IgD-negative memory B cell (primary cell): ENCODE measurements around the gene MNX1. TPM values are rescaled to one million over a fixed set of nuclear protein-coding genes. Genes with fewer than 3 reads are reported as not detected.

Experiments used
- H3K27ac Mint-ChIP-seq, 3 donors: one replicate each; pipeline ENCODE4 v1.8.0; 2020 to 2022; ENCODE audit warnings: mild to moderate bottlenecking in 3 of 3, mixed read lengths in 3 of 3, moderate library complexity in 1 of 3
- H3K27me3 Mint-ChIP-seq: one replicate; pipeline ENCODE4 v1.8.0; 2021; ENCODE audit warnings: mixed read lengths
- H3K36me3 Mint-ChIP-seq: one replicate; pipeline ENCODE4 v1.8.0; 2020; ENCODE audit warnings: mild to moderate bottlenecking, mixed read lengths
- H3K4me1 Mint-ChIP-seq, 3 donors: one replicate each; pipeline ENCODE4 v1.8.0; 2020 to 2022; ENCODE audit warnings: mixed read lengths in 3 of 3, mild to moderate bottlenecking in 1 of 3
- H3K4me3 Mint-ChIP-seq, 4 donors: one replicate each; pipeline ENCODE4 v1.8.0; 2020 to 2022; ENCODE audit warnings: mild to moderate bottlenecking in 4 of 4, mixed read lengths in 4 of 4, moderate library complexity in 3 of 4
- H3K9me3 Mint-ChIP-seq, 3 donors: one replicate each; pipeline ENCODE4 v1.8.0; 2020 to 2021; ENCODE audit warnings: mixed read lengths in 3 of 3, mild to moderate bottlenecking in 1 of 3
- polyA plus RNA-seq: library from polyadenylated mRNA; unstranded; fragments of 300-500 nt; fragmentation: Illumina TruSeq; gene quantifications from one replicate; pipeline ENCODE4 v1.2.3, GENCODE V29; 2021

Gene MNX1
- polyA plus RNA-seq, 1 donor from 2014 or later: not detected

- H3K27ac Mint-ChIP-seq: peak overlapping the region in 1 of 3 donors; percentile 63
- peaks cover 7 to 16% (median 8%) of the 10 kb centered on the region in 3 donors for H3K4me1 Mint-ChIP-seq
- no peaks in the 10 kb centered on the region for H3K9me3 Mint-ChIP-seq
- peaks cover 70% of the 10 kb centered on the region for H3K27me3 Mint-ChIP-seq
- H3K4me3 Mint-ChIP-seq: peak overlapping the region in 1 of 4 donors; percentile 57
- no peaks in the 10 kb centered on the region for H3K36me3 Mint-ChIP-seq
These were observed 3.4 kb upstream of the MNX1 start for GRCh38 chr7:157013602-157014549.

- peak overlapping the region in 1 of 3 donors; percentile 63 for H3K27ac Mint-ChIP-seq
- peaks cover 71% of the 10 kb centered on the region for H3K27me3 Mint-ChIP-seq
- H3K9me3 Mint-ChIP-seq: no peaks in the 10 kb centered on the region
- H3K4me3 Mint-ChIP-seq: peak overlapping the region in 1 of 4 donors; percentile 57
- H3K4me1 Mint-ChIP-seq: peaks cover 3 to 16% (median 5%) of the 10 kb centered on the region in 3 donors
- H3K36me3 Mint-ChIP-seq: no peaks in the 10 kb centered on the region
These were observed 2.6 kb upstream of the MNX1 start for GRCh38 chr7:157013101-157013500.

- Mint-ChIP-seq H3K36me3 (no peaks in the 10 kb centered on the region), H3K9me3 (no peaks in the 10 kb centered on the region), H3K4me1 (peaks cover 3 to 16% (median 5%) of the 10 kb centered on the region in 3 donors), H3K4me3 (peak overlapping the region in 2 of 4 donors; percentile 41 to 57), H3K27ac (peak overlapping the region in 1 of 3 donors; percentile 48), H3K27me3 (peaks cover 76% of the 10 kb centered on the region)
These were observed 1.7 kb upstream of the MNX1 start for GRCh38 chr7:157012113-157012547.

GRCh38 chr7:157011333-157012112 lies 1.1 kb upstream of the MNX1 start:
- peaks cover 3 to 14% (median 5%) of the 10 kb centered on the region in 3 donors for H3K4me1 Mint-ChIP-seq
- no peaks in the 10 kb centered on the region for H3K36me3 Mint-ChIP-seq
- H3K4me3 Mint-ChIP-seq: peak overlapping the region; percentile 41 to 90 (median 76)
- H3K9me3 Mint-ChIP-seq: no peaks in the 10 kb centered on the region
- H3K27me3 Mint-ChIP-seq: peaks cover 73% of the 10 kb centered on the region
- H3K27ac Mint-ChIP-seq: peak overlapping the region in 2 of 3 donors; percentile 48 to 88

GRCh38 chr7:157009778-157010587 lies 480 bp downstream of the MNX1 start:
- Mint-ChIP-seq H3K9me3 (no peaks in the 10 kb centered on the region), H3K4me1 (peaks cover 0 to 10% (median 0%) of the 10 kb centered on the region in 3 donors), H3K27me3 (peaks cover 61% of the 10 kb centered on the region), H3K4me3 (peak overlapping the region in 3 of 4 donors; percentile 57 to 82 (median 66)), H3K36me3 (no peaks in the 10 kb centered on the region), H3K27ac (no peak overlapping the region)

GRCh38 chr7:157009170-157009777 lies 1.2 kb downstream of the MNX1 start:
- Mint-ChIP-seq H3K4me1 (peaks cover 2 to 12% (median 6%) of the 10 kb centered on the region in 3 donors), H3K36me3 (no peaks in the 10 kb centered on the region), H3K27ac (peak overlapping the region in 1 of 3 donors; percentile 90), H3K9me3 (peaks cover 0 to 2% (median 0%) of the 10 kb centered on the region in 3 donors), H3K27me3 (peaks cover 61% of the 10 kb centered on the region), H3K4me3 (peak overlapping the region; percentile 57 to 82 (median 72))

- Mint-ChIP-seq H3K27ac (peak overlapping the region in 1 of 3 donors; percentile 90), H3K27me3 (peaks cover 61% of the 10 kb centered on the region), H3K4me1 (peaks cover 2 to 12% (median 7%) of the 10 kb centered on the region in 3 donors), H3K9me3 (peaks cover 0 to 2% (median 0%) of the 10 kb centered on the region in 3 donors), H3K36me3 (no peaks in the 10 kb centered on the region), H3K4me3 (peak overlapping the region; percentile 57 to 78 (median 63))
These were observed 2.0 kb downstream of the MNX1 start for GRCh38 chr7:157008206-157009169.

- peak overlapping the region in 2 of 3 donors; percentile 59 to 90 for H3K27ac Mint-ChIP-seq
- peaks cover 2 to 12% (median 7%) of the 10 kb centered on the region in 3 donors for H3K4me1 Mint-ChIP-seq
- H3K36me3 Mint-ChIP-seq: no peaks in the 10 kb centered on the region
- peak overlapping the region; percentile 12 to 78 (median 28) for H3K4me3 Mint-ChIP-seq
- H3K27me3 Mint-ChIP-seq: peaks cover 54% of the 10 kb centered on the region
- H3K9me3 Mint-ChIP-seq: peaks cover 0 to 2% (median 0%) of the 10 kb centered on the region in 3 donors
These were observed 2.9 kb downstream of the MNX1 start for GRCh38 chr7:157007470-157008066.

GRCh38 chr7:157006829-157007469 lies 3.5 kb downstream of the MNX1 start:
- peak overlapping the region in 2 of 3 donors; percentile 90 to 91 for H3K27ac Mint-ChIP-seq
- peaks cover 0 to 2% (median 0%) of the 10 kb centered on the region in 3 donors for H3K9me3 Mint-ChIP-seq
- H3K4me1 Mint-ChIP-seq: peaks cover 3 to 12% (median 10%) of the 10 kb centered on the region in 3 donors
- no peaks in the 10 kb centered on the region for H3K36me3 Mint-ChIP-seq
- peaks cover 52% of the 10 kb centered on the region for H3K27me3 Mint-ChIP-seq
- H3K4me3 Mint-ChIP-seq: peak overlapping the region in 1 of 4 donors; percentile 78

GRCh38 chr7:157006205-157006747 lies 4.2 kb downstream of the MNX1 start:
- peaks cover 0 to 2% (median 0%) of the 10 kb centered on the region in 3 donors for H3K9me3 Mint-ChIP-seq
- H3K27ac Mint-ChIP-seq: peak overlapping the region; percentile 45 to 91 (median 46)
- H3K4me3 Mint-ChIP-seq: peak overlapping the region in 1 of 4 donors; percentile 61
- no peaks in the 10 kb centered on the region for H3K36me3 Mint-ChIP-seq
- H3K27me3 Mint-ChIP-seq: peaks cover 51% of the 10 kb centered on the region
- peaks cover 6 to 15% (median 10%) of the 10 kb centered on the region in 3 donors for H3K4me1 Mint-ChIP-seq

- Mint-ChIP-seq H3K36me3 (no peaks in the 10 kb centered on the region), H3K27ac (peak overlapping the region; percentile 45 to 91 (median 46)), H3K4me1 (peaks cover 9 to 19% (median 14%) of the 10 kb centered on the region in 3 donors), H3K27me3 (peaks cover 55% of the 10 kb centered on the region), H3K4me3 (peak overlapping the region in 1 of 4 donors; percentile 61), H3K9me3 (peaks cover 0 to 4% (median 2%) of the 10 kb centered on the region in 3 donors)
These were observed 4.8 kb downstream of the MNX1 start for GRCh38 chr7:157005456-157006204.
